GM21447 (cell line): ENCODE data around the gene FAM13A.
"Not testable (repeated sequence)": the region's sequence is repeated elsewhere in the genome, so short reads cannot be mapped to it uniquely, and the experiment has no call there.

Experiments
- ATAC-seq: cut with Tn5 transposase; IDR thresholded peaks from one replicate; pipeline ENCODE4 v1.9.1; 2021; ENCODE audit not compliant: unreplicated experiment

The FAM13A gene

DNA sequence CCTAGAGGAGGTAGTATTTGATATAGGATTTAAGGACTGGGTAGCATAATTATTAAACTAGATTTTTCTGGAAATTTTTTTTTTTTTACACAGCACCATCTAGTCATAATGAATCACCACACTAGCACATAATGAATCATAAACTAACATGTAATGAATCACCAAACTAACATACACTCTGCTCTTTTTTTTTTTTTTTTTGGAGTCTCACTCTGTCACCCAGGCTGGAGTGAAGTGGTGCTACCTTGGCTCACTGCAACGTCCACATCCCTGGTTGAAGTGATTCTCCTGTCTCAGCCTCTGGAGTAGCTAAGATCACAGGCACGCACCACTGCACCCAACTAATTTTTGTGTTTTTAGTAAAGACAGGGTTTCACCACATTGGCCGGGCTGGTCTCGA lies 92.5 kb downstream of the FAM13A start:
- ATAC-seq = no peak

DNA sequence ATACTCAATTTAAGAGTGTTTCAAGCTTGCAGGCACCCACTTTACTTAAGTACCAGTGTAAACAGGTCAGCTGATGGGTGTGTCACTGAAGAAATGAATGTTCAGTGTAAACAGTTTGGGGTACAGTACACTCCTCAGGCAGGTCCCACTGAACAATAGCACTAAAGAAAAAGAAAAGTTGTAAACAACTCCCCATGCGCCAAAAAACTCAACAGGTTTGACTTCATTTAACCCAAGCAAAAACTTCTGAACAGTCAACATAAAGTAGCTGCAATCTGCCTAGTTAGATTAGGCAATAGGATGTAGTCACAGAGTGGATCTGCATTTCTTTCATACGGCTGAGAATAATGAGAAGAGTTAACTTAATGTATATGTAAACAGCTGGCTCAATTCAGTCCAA lies 93.2 kb downstream of the FAM13A start:
- ATAC-seq = no peak

DNA sequence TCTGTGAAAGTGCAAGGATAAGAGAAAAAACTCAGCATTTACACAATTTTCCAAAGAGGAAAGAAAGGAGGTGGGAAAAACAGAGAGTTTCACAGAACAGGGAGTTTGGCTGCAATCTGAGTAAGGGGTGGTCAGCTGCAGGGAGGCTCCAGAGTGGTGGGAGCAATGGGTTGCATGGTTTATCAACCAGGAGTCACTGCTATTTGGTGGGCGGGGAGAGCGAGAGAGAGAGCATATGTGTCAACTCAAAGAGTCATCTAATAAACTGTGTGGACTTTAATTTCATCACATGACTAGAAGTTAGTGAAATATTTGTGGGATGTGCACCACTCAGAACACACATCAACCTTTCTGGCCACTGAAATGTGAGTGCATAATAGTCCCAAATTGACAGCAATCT lies 94.6 kb downstream of the FAM13A start:
- no peak for ATAC-seq

DNA sequence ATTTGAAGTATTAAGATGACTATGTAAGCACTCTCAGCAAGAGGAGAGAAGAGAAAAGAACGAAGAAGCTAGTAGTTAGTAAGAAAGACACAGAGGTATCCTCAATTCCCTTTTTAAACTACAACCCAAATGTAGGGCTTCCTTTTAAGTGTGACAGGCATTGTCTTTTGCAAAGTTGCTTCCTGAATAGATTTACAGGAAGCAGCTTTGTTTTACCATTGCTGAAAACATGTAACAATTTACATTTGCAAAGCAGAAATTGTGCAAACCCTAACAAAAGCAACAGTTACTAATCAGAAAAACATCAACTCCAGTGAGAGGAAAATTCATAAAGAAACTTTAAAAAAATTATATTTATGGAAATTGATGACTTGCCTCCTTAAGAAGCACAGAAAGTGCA lies 96.4 kb downstream of the FAM13A start:
- no peak for ATAC-seq

GRCh38 chr4:88958080-88958479 lies 98.9 kb downstream of the FAM13A start:
- no peak for ATAC-seq

GRCh38 chr4:88957570-88957969 lies 99.4 kb downstream of the FAM13A start:
- no peak for ATAC-seq

DNA sequence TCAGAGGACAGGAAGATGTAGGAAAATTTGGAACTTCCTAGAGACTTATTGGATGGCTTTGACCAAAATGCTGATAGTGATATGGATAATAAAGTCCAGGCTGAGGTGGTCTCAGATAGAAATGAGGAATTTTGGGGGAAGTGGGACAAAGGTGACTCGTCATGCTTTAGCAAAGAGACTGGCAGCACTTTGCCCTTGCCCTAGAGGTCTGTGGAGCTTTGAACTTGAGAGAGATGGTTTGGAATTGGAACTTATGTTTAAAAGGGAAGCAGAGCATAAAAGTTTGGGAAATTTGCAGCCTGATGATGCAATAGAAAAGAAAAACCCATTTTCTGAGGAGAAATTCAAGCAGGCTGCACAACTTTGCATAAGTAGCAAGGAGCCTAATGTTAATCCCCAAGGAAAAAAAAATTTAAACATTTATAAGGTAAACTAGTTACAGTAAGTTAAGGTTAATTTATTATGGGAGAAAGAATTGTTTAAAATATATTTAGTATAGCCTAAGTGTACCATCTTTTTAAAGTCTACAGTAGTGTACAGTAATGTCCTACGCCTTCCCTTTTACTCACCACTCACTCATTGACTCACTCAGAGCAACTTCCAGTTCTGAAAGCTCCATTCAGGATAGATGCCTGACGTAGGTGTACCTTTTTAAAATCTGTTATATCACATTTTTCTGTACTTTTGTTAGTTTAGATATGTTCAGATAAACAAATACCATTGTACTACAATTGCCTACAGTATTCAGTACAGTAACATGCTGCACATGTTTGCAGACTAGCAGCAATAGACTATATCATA lies 101.2 kb downstream of the FAM13A start:
- ATAC-seq = no peak

DNA sequence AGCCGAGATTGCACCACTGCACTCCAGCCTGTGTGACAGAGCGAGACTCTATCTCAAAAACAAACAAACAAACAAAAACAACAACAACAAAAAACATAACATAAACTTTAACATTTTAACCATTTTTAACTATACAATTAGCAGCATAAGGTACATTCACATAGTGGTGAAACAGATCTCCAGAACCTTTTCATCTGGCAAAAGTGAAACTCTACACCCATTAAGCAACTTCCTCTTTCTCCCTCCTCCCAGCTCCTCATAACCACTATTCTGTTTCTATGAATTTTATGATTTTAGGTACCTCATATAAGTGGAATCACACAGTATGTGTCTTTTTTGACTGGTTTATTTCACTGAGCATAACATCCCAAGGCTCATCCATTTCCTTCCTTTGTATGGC lies 103.6 kb downstream of the FAM13A start:
- peak; percentile 72 for ATAC-seq

GRCh38 chr4:88952081-88952480 lies 104.9 kb downstream of the FAM13A start:
- ATAC-seq = no peak

GRCh38 chr4:88949605-88950004 lies 107.4 kb downstream of the FAM13A start:
- no peak for ATAC-seq

DNA sequence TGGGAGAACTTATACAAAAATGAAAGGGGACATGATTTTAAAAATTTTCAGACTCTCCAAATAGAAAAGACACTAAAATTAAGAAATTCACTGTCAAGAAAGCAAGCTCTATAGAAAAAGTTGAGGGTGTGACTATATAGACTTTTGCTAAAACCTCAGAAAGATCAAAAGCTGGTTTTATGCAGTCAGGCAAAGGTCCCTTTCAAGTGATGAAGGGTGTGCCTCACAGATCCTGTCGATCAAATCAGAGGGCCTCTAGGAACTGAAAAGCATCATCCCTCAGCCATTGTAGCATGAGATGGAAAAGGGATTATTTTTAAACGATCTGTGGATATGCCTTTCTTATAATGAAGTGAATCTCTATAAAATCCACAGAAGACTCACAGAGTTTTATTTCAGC lies 116.5 kb downstream of the FAM13A start:
- ATAC-seq = no peak

GRCh38 chr4:88939697-88940096 lies 117.3 kb downstream of the FAM13A start:
- ATAC-seq = no peak

DNA sequence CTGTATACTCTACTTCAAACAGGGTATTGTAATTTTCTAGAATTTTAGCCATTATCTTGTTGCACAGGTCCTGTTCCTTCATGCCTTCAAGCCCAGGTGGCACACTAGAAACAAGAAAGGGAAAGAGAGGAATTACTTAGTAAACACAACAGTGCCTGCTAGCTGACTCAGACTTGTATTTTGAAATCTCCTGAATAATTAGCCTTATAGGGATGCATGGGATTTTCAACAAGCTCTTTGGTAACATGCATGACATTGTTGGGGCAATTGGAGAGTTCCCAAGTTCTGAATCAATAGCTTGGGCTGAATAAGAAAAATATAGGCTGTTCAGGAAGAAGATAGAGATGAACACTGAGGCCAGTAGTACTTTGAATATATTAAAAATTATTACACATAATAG lies 118.8 kb downstream of the FAM13A start:
- no peak for ATAC-seq

DNA sequence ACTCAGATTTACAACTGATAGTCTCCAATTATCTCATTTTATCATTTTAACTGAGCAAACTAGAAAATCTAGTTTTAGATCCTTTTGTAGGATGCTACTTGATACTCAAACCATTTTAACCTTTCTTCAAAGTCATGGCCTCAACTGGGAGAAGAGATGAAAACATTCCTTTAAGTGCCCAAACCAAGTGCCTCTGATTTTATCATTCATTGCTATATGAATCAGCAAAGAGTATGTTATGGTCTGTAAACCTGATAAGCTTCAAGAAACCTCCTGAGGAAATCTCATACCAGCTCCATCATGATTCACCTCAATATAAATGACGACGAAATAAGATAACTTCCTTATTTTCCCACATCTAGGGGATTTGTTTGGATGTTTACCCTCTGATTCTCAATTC lies 119.9 kb downstream of the FAM13A start:
- ATAC-seq = no peak

DNA sequence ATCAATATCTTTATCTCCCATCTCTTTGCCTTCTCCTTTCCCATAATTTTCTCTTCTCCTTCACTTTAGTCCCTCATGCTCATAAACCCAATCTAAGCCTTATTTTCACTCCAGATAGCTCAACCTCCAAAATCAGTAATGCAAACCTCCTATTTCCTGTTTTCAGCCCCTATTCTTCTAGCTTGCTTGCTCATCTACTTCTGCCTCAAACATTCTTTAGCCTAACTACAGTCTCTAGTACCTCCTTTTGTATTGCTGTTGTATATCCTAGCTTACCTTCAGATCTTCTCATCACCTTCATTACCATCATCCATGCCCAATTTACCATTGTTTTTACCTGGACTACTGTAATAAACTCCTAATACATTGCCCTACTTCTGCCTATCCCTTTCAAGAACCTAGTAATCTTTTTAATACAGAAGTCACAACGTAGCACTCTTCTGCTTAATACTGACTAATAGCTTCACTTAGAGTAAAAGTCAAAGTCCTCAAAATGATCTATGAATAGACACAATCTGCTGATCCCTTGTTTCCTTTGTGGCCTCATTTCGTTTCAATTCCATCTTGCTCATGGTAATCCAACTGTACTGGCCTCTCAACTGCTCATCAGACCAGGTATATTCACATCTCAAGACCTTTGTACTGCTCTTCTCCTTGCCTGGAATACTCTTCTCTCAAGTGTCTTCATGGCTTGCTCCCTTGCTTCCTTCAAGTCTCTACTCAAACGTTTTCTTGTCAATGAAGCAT lies 123.4 kb downstream of the FAM13A start:
- ATAC-seq = no peak

DNA sequence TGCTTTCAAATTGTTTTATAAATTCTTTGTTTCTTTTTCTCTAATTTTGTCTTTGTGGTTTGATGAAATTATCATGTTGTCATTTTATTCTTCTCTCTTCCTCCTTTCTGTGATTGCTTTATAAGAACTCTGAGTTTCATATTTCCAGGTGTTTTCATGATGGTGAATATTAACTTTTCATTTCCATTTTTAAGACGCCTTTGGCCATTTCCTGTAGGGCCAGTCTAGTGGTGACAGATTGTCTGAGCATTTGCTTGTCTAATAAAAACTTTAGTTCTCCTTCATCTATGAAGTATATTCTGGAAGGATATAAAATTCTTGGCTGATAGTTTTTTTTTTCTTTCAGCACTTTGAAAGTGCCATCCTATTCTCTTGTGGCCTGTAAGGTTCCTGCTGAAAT lies 128.1 kb downstream of the FAM13A start:
- no peak for ATAC-seq

DNA sequence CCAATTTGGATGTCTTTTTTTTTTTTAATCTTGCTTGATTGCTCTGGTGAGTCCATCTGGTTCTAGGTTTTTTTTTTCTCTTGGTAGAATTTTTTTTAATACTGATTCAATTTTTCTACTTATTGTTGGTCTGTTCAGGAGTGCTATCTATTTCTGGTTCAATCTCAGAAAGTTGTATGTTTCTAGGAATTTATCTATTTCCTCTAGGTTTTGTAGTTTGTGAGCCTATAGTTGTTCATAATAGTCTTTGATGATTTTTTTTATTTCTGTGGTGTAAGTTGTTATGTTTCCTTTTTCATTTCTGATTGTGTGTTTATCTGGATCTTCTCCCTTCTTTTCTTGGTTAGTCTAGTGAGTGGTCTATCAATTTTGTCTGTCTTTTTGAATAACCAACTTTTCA lies 129.6 kb downstream of the FAM13A start:
- ATAC-seq = no peak

DNA sequence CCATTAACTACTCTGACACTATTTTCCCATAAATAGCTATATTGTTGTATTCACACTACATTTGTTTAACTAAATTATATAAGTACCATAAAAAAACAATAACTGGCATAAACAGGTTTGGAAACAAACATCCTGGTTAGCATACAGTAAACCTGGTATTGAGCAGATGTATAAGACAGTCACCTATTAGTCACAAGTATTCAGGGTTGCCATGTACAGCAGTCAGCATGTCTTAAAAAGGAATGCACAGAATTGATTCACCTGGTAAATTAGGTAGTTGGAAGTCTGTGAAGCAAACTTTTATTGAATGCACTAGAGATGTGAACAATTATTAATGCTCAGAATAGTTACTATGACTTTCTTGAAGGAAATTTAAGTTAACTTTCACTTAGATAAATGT lies 137.9 kb downstream of the FAM13A start:
- ATAC-seq = no peak

DNA sequence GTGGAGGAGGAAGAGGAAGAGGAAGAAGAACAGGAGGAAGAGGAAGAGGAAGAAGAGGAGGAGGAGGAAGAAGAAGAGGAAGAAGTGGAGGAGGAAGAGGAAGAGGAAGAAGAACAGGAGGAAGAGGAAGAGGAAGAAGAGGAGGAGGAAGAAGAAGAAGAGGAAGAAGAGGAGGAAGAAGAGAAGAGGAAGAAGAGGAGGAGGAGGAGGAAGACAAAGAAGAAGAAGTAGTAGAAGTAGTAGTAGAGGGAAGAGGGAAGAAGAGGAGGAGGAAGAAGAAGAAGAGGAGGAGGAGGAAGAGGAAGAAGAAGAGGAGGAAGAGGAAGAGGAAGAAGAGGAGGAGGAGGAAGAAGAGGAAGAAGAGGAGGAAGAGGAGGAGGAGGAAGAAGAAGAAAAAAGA lies 143.8 kb downstream of the FAM13A start:
- not testable (repeated sequence) for ATAC-seq

DNA sequence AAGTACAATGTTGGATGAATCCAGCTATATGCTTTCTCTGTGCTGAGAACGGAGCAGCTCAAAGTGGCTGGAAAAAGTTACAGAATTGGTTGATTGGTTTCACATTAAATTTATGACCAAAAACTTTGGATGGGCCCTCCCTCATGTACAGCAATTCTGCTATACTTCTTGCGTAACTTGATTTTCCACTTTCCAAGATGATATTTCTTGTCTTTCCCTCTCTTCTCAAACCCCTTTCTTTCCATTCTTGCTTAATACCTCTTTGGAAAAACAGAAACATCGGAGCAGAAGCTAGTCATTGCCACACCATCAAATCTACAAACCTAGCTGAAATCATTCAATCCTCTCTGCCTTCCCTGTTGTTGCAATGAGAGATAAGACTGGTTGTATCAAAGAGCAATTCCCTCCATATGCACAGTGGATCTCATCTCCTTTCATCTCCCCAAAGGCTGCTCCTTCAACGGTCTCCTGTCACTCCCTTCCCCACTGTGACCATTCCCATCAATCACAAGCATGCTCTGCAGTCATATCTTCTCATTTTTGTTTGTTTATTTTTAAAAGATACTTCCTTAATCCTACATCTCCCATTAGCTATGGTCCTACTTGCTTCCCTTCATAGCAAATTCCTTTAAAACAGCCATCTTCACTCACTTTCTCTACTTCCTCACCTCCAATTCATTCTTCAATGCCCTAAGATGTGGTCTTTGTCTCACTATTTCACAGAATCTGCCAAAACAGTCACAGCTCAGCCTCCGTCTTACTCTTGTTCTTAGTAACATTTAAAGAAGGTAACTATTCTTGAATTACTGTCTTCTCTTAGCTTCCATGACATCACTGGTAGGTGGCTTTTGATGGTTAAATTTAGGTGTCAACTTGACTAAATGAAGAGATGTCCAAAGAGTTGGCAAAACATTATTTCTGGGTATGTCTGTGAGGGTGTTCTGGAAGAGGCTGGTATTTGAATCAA lies 145.5 kb downstream of the FAM13A start:
- ATAC-seq = no peak

GRCh38 chr4:88910101-88910500 lies 146.9 kb downstream of the FAM13A start:
- ATAC-seq = no peak
